Activated CD4-positive, alpha-beta T cell treated with anti-CD3 and anti-CD28 coated beads, Interleukin-2, Interleukin-6, amounts not matched to agents 100 ng/mL and 50 ng/mL, durations not matched to agents 16 hours and 8 hours (primary cell): ENCODE results near the gene DYNLRB1.

Experiments
- DNase-seq: peaks from one replicate; pipeline ENCODE4 v3.0.0-alpha.2; 2020

Gene DYNLRB1

DNA sequence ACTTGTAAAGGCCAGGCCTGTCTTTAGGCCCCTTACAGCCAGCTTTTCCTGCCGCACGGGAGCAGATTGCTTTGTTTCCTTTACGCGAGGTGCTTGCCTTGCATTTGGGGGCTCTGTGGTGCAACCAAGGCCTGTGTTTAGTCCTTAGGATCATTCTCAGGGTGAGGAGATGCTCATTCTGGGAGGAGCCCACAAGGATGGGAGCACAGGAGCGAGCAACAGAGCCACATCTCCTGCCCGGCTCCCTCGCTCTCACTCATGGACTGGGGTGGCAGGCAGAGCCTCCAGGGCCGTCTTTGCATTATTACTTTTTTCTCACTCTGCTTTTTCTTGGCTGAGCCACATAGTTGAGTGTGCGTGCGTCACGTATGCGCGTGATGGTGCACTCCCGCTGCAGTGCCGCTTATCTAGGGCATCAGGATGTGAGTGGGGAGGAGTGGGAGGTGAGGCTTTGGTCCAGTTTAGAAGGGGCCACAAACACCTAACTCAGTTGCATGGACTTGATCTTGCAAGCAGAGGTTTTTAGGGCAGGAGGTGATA lies 19.1 kb downstream of the DYNLRB1 start:
- DNase-seq, result no peak

DNA sequence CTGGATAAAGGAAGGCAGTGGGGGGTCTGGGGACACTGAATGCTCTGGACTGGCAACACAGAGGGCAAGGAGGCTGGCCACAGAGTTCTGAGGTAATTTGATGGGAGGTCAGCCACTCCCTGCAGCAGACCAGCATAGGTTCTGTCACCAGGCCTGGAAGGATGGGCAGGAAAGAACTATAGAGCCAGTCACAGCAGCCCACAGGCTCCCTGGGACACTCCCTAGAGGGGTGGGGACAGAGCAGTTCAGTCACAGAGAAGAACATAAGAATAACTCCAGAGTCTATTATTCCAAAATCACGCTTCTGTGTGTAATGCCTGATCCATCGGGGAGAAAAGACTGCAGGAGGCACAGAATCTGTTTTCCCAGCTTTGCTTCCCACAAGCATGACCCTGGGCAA lies 19.6 kb downstream of the DYNLRB1 start:
- no peak for DNase-seq

DNA sequence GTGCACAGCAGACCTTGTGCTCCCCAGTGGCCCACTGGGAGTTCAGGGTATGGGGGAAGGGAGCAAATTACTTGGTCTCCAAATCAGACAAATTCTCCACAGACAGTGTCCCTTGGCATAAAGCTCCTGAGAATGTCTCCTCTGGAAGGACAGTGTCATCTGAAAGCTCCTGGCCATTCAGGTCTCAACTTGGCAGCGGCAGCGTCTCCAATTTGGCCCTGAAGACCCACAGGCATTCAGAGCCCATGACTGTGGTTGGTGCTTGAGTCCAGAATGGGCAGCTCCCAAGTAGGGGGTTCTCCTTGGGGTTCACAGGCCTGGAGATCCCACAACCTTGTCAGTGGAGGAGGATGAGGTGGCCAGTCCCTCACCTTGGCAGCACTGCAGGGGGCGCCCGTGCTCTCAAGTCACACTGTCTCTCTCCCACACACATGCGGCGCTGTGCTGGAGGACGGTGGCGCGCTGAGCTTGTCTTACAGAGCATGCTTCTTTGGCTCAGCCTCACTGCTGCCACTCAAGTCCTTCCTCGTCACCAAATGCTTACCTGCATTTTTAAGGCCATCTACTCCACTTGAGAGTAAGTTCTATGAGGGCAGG lies 20.7 kb downstream of the DYNLRB1 start:
- peak; percentile 44 for DNase-seq

DNA sequence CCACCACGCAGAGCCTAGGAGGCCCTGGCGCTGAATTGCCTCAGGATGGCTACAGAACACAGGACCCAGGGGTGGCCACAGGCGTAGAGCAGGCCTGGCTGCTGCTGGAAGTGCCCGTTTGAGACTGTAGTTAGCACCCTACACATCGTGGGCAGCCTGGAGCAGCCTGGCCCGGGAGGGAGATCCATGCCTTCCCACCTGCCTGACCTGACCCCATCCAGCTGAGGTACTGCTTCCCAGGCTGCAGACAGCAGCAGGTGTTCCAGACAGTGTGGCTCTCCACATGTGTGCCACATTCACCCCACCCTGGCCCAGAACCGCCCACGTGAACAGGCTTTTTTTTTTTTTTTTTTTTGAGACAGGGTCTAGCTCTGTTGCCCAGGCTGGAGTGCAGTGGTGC lies 21.4 kb downstream of the DYNLRB1 start:
- no peak for DNase-seq

DNA sequence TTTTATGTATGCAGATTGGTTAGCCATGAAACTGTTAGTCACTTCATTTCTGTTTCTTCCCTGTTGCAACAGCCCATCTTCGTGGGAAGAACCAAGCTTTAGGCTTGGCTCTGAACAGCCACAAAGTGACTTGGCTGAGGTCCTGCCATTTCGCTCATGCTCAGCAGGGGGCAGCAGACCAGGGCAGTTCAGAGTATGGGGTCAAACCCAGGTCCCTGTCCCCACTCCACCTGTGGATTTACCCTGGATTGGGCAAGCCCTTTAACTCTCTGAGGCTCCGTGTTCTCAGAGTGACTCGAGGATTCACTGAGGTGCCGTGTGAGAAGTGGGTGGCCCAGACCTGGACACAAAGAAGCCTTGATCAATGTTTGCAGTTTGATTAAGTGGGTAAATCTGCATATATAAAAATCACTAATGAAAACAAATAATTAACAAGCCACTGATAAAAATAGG lies 22.5 kb downstream of the DYNLRB1 start:
- DNase-seq, result peak; percentile 71

DNA sequence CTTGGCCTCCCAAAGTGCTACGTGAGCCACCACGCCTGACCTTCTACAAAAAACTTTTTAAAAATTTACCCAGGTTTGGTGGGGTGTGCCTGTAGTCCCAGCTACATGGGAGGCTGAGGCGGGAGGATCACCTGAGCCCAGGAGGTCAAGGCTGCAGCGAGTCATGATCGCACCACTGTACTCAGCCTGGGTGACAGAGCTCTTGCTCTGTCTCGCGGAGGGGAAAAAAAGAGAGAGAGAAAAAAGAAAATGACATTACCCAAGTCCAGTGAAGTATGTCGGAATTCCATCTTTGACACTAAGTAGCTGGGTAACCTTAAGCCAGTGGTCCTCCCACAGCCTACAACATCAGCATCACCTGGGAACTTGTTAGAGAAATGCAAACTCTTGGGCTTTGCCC lies 23.5 kb downstream of the DYNLRB1 start:
- no peak for DNase-seq

DNA sequence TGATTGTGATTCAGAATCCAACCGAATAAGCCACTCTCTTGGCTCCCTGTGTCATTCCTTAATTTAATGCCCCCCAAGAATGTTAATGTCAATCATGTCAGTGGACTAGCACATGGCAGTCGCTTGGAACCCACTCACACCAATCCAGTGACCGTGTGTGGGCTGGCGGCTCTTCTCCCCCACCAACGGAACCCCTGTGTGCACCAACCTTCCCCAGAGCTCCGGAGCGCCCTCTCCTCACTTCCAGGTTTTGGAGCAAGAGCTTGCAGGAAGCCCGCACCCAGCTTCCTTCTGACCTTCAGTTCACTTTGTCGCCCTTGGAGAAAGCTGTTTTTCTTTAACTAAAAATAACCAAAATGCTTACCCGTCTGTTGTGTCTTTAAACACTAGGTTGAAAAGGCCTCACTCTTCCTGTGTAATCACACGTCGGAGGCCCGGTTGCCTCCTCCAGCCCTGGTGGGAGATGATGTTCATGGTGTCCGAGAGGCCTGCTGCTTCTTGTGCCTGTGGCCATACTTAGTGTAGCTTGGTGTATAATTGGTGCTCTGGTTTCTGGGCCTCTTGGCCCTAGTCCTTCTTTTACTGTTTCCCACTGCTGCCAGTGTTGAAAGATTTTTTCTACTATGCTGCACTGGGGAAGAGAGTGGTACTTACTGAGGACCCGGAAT lies 24.5 kb downstream of the DYNLRB1 start:
- DNase-seq, result no peak

DNA sequence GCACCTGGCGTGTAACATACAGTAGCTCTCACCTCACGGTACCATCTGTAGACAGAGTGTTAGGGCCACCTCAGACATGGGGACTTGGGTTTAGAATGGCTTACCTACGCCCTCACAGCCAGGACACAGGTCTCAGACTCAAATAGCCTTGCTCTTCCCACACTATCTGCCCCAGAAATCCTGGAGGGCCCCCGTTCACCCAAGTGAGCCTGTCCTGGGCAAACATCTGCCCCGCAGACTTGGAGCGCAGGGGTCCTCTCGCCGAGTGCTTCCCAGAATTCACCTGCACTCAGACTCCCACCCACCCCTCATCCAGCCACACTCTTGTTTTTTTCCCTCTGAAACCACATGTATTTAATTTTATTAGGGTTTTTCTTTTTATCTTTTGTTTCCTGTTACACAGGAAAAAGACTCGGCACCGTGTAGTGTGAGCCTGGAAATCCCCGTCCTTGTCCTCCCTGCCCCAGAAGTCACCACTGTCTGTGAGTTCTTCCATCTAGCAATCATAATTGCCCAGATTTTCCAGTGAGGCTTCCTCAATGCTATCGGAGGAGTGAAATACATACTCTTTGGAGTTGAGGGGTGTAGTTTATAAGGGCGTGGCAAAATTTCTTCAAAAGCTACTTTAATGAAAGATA lies 25.2 kb downstream of the DYNLRB1 start:
- DNase-seq, result peak; percentile 30

DNA sequence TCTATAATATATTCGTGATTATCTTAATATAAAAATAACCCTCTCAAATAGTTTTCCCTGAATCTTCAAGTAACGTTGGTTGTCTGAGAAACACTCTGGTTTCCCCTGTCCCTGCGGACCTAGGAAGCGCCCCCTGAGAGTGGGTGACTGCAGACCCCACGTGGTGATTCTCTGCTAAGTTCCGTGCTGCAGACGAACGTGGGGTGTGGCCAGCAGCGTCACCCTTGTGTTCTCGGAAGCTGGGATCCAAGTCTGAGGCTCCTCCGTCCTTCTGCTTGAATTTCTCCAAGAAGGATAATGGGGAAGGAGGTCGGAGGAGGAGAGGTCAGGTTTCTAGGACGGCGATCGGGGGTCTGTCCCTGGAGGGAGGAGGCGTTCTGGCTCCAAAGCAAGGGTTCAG lies 25.7 kb downstream of the DYNLRB1 start:
- DNase-seq, result no peak

DNA sequence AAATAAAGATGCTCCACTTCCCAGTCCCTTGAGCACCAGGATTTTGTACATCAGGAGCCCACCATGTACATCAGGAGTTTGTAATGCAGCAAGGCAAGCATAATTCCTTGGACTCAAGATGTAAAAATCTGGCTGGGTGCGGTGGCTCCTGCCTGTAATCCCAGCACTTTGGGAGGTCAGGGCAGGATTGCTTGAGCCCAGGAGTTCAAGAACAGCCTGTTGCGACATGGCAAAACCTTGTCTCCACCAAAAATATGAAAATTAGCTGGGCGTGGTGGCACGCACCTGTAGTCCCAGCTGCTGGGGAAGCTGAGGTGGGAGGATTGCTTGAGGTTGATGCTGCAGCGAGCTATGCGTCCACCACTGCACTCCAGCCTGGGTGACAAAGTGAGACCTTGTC lies 26.2 kb downstream of the DYNLRB1 start:
- no peak for DNase-seq

DNA sequence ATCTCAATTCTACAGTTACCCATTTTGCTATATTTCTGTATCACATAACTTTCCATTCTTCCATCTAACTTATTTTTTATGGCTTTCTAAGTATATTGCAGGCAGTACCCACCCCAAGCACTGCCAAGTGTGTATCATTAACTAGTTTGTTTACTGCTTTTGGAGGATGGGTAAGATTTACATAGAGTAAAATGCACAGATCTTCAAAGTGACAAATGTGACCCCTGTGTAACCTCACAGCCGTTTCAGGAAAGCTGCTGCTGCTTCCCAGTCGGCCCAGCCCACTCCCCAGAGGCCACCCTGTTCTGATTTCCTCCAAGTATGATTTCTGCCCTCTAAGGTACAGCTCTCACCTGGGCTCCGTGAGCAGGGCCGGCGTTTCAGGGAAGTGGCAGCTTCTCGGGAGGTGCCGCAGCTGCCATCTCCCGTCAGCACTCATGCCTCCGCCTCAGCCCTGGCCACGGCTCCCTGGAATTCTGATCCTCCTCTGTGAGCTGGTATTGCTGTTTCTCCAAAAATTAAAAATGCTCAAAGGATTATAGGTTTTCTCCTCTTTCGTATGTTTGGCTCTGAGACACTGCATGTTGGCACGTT lies 27.3 kb downstream of the DYNLRB1 start:
- no peak for DNase-seq

DNA sequence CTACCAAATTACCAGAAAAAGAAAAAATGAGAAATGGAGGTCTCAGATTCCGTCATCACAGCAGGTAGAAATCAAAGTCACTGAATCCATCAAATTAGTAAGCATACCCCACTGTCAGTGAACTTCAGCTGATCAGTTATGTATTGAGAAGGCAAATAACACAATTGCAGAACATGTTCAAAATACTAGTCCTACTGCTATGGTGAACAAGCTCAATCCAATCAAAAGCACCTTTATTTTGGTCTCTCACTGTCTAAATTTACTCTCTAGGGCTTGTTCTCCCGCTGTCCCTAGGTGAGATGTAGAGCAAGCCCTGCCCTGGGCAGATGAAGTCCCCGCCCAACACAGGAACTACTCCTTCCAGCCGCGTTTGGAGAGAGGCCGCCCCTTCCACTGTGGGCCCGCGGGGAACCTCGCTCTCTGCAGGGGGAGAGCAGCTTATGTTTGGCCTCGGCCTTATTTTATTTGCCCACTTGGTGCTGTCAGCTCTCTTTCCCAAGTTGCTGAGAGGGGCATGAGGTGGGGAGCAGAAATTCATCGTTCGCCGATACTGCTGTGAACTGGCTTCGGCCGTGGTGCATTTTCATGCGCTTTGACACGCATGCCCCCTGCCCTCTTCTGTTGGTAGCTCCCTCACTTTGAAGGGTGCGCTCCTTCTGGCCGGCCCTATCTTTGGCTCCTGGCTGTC lies 28.0 kb downstream of the DYNLRB1 start:
- DNase-seq, result peak; percentile 19

DNA sequence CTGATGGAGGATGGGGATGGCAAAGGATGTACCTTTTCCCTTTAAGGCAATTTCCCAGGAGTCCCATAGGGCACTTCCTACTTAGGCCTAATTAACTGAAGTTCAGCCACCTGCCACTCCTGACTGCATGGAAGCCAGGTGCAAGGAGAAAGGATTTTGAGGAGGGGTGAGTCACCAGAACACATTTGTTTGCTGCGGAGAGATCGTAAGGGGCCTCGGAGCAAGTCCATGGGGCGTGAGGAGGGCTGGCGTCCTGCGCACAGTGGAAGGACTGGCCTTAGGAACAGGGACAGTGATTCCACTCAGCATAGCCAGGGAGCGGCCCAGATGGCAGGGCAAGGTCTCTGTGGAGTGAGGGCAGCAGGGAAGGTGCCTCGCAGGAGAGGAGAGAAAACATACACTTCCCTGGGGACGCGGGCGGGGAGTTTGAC lies 30.5 kb downstream of the DYNLRB1 start:
- DNase-seq, result no peak

DNA sequence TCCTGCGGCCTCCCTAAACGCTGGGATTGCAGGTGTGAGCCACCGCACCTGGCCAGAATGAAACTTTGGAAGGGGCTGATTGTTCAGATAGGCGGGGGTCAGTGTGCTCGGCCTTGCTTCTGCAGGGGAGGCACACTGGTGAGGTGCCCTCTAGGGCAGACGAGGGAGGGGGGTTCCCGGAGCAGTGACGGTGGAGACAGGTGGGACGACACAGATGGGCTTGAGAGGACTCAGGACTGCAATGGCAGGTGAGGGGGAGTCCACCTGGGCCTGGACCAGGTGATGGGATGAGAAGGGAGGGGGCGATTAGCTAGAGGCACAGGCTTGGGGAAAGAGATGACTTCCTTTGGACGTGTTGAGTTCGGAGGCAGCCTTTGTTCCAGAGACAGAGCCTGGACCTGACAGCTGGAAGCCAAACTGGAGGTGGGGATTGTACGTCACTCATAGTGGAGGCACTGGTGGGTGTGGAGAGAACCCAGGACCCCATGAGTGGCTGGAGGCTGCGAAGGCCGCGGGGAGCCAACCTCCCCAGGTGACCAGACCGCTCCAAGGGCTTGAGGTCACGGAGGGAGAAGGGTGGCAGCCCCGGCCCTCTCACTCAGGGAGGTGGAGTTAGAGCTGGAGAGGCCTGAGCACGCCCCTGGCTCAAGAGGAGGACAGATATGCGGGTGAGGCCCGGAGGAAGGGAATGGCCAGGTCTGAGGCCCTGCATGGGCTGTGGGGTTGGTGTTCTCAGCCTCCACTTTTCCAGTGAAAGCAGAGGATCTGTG lies 31.8 kb downstream of the DYNLRB1 start:
- DNase-seq, result no peak

DNA sequence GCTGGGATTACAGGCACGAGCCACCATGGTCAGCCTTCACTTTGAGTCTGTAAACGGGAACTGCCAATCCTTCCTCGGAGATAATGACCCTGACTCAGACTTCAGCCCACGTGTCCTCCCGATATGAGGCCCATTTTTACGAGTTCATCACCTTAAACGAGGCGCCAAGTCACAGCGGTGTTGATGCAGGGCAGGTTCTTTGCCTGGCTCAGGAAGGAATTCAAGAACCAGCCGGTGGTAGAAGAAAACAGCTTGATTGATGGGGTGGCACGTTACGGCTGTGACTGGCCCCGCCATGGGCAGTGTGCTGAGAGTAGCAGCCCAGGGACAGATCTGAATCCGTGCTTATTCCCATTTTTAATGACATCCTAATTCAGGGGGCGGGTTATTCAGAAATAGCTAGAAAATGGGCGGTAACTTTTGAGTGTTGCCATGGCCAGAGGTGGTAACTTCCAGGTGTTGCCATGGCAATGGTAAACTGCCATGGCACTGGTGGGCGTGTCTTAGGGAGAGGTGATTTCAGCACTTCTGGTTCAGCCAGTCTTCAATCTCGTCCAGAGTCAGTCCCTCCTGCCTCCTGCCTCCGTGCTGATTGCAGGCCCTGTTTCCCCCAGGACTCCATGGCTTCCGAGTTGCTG lies 33.2 kb downstream of the DYNLRB1 start:
- no peak for DNase-seq

DNA sequence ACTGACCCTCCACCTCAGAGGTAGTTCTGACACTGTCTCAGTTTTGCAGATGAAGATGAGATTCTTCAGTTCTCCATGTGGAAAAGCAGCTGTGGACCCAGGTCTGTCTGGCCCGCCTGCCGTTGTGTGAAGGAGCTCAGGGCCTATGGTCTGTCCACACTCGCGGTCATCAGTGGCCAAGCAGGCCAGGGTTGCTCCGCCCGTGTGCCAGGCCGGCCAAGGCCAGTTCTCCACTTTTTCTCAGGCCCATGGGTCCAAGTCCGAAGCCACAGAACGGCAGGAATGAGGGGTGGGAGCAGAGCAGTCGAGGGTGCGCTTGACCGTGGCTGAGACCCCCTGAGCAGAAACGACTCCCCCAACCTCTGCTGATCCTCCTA lies 33.7 kb downstream of the DYNLRB1 start:
- DNase-seq, result no peak

DNA sequence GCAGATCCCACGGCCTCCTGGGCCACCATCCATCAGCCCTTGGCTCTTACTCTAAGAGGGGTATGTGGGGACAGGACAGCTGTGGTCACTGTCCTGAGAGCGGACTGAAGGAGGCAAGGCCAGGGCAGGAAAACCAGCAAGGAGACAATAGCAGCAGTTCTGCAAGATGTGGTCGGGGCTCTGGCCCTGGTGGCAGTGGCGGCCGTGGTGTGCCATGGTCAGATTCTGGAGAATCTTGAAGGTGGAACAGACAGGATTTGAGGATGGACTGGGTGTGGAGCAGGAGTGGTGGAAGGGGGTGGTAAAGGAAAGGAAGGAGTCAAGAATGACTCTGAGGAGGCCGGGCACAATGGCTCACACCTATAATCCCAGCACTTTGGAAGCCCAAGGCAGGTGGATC lies 36.3 kb downstream of the DYNLRB1 start:
- no peak for DNase-seq

DNA sequence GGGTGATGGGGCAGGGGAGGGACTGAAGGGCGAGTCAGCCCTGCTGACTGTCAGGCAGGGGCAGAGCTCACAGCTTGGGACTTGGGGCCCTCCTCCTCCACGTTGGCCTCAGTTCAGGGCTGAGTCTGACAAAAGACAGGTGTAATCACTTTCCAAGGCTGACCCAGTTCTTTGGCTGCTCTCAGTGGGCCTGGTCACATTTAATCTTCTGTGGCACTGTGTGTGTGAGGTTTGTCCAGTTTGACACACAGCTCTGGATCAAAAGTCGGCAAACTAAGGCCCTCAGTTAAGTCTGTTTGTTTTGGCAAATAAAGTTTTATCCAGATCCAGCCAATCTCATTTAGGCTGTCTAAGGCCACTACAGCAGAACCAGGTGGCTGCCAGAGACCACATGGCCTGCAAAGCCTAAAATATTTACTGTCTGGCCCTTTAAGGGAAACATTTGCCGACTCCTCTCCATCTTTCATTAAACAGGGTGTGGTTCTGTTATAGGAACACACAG lies 37.2 kb downstream of the DYNLRB1 start:
- no peak for DNase-seq

DNA sequence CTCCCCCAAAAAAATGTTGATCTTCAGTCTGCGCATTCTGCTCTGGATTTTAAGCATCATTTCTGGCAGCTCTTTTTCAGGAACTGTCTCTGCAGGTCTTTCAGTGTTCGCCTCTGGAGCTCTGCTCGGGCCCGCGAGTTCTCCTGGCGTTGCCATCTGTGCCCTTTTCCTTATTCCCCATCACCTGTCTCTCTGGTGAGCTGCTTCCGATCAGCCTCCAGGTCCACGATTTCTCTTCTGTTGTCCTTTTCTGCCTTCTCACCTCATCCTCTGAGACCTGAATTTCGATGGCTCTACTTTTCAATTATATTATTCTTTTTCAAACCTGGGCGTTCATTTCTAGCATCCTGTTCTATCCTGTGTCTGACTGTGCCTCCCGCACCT lies 41.7 kb downstream of the DYNLRB1 start:
- DNase-seq, result no peak

DNA sequence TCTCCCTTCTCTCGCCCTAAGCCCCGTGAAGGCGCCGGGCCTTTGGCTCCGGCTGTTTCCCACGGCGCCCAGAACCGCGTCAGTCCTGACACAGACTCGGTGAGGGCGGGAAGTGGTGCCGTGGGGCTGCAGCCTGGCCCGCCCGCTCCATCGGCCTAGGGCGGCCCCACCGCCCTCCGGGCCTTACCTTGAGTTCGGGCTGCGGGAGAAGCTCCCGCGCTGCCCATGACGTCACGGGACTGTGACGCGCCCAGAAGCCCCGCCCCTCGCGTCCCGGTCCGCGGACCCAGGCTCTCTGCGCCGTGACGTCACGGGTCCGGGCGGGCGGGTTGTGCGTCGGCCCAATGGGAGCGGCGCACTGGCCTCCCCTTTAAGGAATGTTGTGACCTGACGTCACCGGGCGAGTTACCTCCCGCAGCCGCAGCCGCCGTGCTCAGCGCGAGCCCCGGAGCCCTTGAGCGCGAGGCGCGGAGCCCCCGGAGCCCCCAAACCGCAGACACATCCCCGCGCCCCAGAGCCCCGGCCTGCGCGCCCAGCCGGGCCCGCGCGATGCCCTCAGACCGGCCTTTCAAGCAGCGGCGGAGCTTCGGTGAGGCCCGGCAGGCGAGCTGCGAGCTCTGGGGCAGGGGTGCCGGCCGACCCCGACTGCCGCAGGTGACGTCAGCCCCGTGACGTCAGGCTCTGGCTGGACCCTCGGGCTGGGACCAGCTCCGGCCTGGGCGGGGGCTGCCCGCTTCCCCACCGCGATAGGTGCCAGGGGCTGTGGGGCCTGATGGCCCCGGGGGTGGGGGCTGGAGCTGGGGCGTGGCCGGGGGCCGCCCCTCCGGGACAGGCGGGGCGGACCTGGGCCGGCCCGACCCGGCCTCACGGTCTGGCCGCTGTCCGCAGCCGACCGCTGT lies 42.3 kb downstream of the DYNLRB1 start, which contains the start of gene MAP1LC3A:
Gene MAP1LC3A (plus strand): TSS at position 399 of the 899 bp plus-strand sequence. CDS start 151 bp downstream, at position 550.
- DNase-seq, result peak; percentile 92
